Fibroblast of villous mesenchyme (primary cell): ENCODE data around the gene MET. TPM values are rescaled to one million over a fixed set of nuclear protein-coding genes. Genes with fewer than 3 reads are reported as not detected.

ENCODE experiments used
- DNase-seq: peaks from one replicate; pipeline ENCODE4 v3.0.0-alpha.2; 2010; ENCODE audit warnings: low read depth
- H3K4me3 ChIP-seq: 2 replicates; pipeline ENCODE4 v1.5.1; 2011; ENCODE audit warnings: low read depth, mild to moderate bottlenecking, low read length
- total RNA-seq: library from RNA; depleted of rRNA; stranded (reverse); fragments of >200 nt; gene quantifications from 2 replicates; pipeline ENCODE4 v1.2.3, GENCODE V29; 2012
- TF ChIP-seq, protein P1 (sequence below): IDR thresholded peaks from 2 replicates; pipeline ENCODE4 v1.5.1; 2012; ENCODE audit warnings: low read depth, mild to moderate bottlenecking, low read length; ENCODE audit not compliant: insufficient read depth

MET gene
- total RNA-seq, 1 donor = 48.8 TPM

DNA sequence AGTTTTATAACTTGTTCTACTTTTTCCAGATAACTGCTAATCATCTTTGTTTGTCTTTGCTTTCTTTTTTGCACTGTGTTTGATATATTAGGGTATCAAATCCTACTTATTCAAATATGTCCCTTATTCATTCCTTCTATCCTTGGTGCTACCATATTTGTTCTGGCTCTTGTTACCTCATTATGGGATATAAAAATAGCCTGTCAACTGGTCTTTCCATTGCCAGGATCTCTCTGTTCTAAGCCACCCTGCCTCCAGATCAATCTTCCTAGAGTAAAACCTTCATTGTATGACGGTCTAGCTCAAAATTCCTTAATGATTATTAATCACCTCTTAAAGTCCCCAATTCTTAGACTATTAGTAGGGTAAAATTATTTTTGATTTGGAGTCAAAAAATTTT is 25.2 kb downstream of the MET start:
- H3K4me3 ChIP-seq = no peak overlapping the region
- no peak for DNase-seq
- TF ChIP-seq, protein P1, sequence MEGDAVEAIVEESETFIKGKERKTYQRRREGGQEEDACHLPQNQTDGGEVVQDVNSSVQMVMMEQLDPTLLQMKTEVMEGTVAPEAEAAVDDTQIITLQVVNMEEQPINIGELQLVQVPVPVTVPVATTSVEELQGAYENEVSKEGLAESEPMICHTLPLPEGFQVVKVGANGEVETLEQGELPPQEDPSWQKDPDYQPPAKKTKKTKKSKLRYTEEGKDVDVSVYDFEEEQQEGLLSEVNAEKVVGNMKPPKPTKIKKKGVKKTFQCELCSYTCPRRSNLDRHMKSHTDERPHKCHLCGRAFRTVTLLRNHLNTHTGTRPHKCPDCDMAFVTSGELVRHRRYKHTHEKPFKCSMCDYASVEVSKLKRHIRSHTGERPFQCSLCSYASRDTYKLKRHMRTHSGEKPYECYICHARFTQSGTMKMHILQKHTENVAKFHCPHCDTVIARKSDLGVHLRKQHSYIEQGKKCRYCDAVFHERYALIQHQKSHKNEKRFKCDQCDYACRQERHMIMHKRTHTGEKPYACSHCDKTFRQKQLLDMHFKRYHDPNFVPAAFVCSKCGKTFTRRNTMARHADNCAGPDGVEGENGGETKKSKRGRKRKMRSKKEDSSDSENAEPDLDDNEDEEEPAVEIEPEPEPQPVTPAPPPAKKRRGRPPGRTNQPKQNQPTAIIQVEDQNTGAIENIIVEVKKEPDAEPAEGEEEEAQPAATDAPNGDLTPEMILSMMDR = no peak

DNA sequence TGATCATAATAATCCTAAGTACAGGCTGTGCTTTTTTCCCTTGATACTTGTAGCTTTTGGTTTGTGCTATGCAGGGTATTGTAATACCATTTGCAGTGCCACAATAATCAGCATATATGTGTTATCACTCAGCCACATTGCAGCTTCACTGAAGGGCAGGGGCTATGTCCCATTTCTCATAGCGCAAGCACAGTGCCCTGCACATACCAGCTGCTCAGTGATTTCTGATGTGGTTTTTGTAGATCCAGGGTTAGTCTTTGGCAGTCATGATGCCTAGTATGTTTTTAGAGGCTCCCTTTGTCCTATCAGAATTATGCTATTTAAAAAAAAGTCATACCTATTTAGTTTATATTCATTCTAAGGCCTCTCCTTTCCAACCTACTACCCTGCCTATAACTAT is 25.8 kb downstream of the MET start:
- no peak overlapping the region for H3K4me3 ChIP-seq
- DNase-seq = no peak
- TF ChIP-seq, protein P1 = no peak

DNA sequence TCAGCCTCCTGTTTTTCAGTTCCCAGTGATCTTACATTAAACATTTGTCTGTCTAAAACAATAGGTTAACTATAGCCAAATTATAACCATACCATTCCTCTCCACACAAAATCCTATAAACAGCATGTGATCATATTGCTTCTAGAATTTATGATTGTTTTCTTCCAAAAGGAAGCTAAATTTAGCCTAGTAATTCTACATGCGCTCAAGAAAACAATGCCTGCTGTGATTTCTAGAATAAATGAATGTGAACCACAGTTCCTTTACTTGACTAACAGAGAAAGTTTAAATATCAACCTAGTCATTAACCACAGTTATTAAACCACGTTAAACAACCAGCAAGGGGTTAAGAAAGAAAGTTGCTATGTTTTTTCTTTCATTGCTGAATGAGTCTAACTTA is 26.4 kb downstream of the MET start:
- DNase-seq = no peak
- TF ChIP-seq, protein P1 = no peak

DNA sequence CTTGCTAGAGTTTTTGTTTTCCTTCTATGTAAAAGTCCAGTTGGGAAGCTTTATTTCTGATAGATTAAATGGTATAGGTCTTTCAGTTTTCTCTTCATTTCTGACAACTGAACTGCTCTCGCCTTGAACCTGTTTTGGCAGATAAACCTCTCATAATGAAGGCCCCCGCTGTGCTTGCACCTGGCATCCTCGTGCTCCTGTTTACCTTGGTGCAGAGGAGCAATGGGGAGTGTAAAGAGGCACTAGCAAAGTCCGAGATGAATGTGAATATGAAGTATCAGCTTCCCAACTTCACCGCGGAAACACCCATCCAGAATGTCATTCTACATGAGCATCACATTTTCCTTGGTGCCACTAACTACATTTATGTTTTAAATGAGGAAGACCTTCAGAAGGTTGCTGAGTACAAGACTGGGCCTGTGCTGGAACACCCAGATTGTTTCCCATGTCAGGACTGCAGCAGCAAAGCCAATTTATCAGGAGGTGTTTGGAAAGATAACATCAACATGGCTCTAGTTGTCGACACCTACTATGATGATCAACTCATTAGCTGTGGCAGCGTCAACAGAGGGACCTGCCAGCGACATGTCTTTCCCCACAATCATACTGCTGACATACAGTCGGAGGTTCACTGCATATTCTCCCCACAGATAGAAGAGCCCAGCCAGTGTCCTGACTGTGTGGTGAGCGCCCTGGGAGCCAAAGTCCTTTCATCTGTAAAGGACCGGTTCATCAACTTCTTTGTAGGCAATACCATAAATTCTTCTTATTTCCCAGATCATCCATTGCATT is 27.1 kb downstream of the MET start:
- no peak for DNase-seq
- H3K4me3 ChIP-seq = no peak overlapping the region
- TF ChIP-seq, protein P1 = no peak

More for the DNA sequence above, 26.4 kb downstream of the MET start:
- no peak overlapping the region for H3K4me3 ChIP-seq

DNA sequence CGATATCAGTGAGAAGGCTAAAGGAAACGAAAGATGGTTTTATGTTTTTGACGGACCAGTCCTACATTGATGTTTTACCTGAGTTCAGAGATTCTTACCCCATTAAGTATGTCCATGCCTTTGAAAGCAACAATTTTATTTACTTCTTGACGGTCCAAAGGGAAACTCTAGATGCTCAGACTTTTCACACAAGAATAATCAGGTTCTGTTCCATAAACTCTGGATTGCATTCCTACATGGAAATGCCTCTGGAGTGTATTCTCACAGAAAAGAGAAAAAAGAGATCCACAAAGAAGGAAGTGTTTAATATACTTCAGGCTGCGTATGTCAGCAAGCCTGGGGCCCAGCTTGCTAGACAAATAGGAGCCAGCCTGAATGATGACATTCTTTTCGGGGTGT is 27.7 kb downstream of the MET start:
- TF ChIP-seq, protein P1 = no peak
- DNase-seq = no peak
- H3K4me3 ChIP-seq = no peak overlapping the region

DNA sequence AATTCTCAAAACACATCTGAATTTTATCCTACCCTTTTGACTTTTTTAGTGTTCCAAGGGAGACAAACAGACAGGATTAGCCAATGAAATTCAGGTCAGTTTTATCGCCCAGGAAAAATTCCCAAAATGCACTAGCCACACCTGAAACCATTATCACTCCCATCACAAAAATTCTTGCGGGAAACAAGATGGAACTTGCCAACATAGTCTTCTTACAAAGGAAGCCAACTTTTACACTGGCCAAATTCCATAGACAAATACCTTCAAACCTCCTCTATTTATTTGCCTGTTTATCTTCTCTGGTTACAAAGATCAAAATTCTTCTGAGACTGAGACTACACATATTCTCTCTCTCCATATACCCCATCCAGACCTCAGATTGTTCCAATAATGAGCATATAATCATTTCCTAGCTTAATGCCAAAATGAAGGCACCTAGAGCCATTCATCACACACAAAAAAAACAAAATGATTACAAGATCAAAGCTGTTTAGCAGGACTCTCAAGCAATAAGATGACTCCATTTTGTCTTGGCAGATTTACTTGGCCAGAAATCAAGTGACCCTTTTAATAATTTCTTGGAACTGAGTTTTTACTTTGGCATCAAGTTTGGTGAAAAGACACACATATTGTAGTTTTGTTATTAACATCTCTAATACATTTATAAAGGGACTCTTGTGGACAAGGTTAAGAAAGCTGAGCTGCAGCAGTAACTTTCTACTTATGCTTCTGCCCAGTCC is 30.2 kb downstream of the MET start:
- DNase-seq = no peak
- no peak overlapping the region for H3K4me3 ChIP-seq
- TF ChIP-seq, protein P1 = no peak
